Gastrocnemius medialis (tissue), 4 donors: ENCODE data around the gene SHB.

Source experiments
- CTCF ChIP-seq, 5 experiments: fragments of 450-650 bp in 3 of 5; fragments of 200-600 bp in 2 of 5; sonication (generic) in 2 of 5; IDR thresholded peaks in 4 of 5; conservative IDR thresholded peaks in 1 of 5; 1 replicate in 4 of 5; 2 replicates in 1 of 5; pipeline ENCODE4 v1.5.1; 2016 to 2019; ENCODE audit warnings: antibody characterized with exemption in 5 of 5, mild to moderate bottlenecking in 3 of 5, moderate library complexity in 3 of 5
- POLR2A ChIP-seq, 2 donors: fragments of 450-650 bp; IDR thresholded peaks; one replicate each; pipeline ENCODE4 v1.6.1; 2017; ENCODE audit warnings: antibody characterized with exemption in 2 of 2, mild to moderate bottlenecking in 2 of 2, moderate library complexity in 2 of 2

GRCh38 chr9:37914701-37915358 lies 154.2 kb downstream of the SHB start:
- TF ChIP-seq CTCF (IDR thresholded peaks at IDR 0.05 in 4 of 5, conservative IDR thresholded peaks at IDR 0.05 in 1 of 5) (no peak), POLR2A (IDR thresholded peaks at IDR 0.05) (no peak)
